NOMO-1 (cell line): ENCODE data around the gene MLN.
A peak's percentile ranks its signal among the peaks of the same experiment; 100 is the strongest.

ENCODE experiments used
- DNase-seq, 2 experiments: peaks; one replicate each; lab custom pipeline; 2025; ENCODE audit not compliant: unreplicated experiment in 2 of 2; lab: John Stamatoyannopoulos, UW

MLN gene

GRCh38 chr6:33816911-33817310 lies 13.1 kb upstream of the MLN start:
- no peak for DNase-seq

GRCh38 chr6:33815854-33816253 lies 12.1 kb upstream of the MLN start:
- no peak for DNase-seq

GRCh38 chr6:33813990-33814985 lies 10.5 kb upstream of the MLN start:
- DNase-seq, result no peak

GRCh38 chr6:33813246-33813904 lies 9.6 kb upstream of the MLN start:
- DNase-seq, result no peak

- peak in 1 of 2 experiments; percentile 23 for DNase-seq
Measured at GRCh38 chr6:33812669-33813068, 8.9 kb upstream of the MLN start.

- no peak for DNase-seq
Measured at GRCh38 chr6:33809594-33809993, 5.8 kb upstream of the MLN start.

GRCh38 chr6:33808641-33809180 lies 4.9 kb upstream of the MLN start:
- DNase-seq, result no peak

- peak in 1 of 2 experiments; percentile 4 for DNase-seq
Measured at GRCh38 chr6:33807606-33808005, 3.8 kb upstream of the MLN start.

GRCh38 chr6:33806841-33807240 lies 3.0 kb upstream of the MLN start:
- no peak for DNase-seq

- no peak for DNase-seq
Measured at GRCh38 chr6:33802186-33802958, 1.4 kb downstream of the MLN start.

GRCh38 chr6:33801611-33802010 lies 2.2 kb downstream of the MLN start:
- no peak for DNase-seq

GRCh38 chr6:33800248-33800969 lies 3.4 kb downstream of the MLN start:
- no peak for DNase-seq

- no peak for DNase-seq
Measured at GRCh38 chr6:33799454-33800113, 4.2 kb downstream of the MLN start.

- no peak for DNase-seq
Measured at GRCh38 chr6:33798343-33798848, 5.4 kb downstream of the MLN start.

- DNase-seq, result no peak
Measured at GRCh38 chr6:33797626-33798342, 6.0 kb downstream of the MLN start.

GRCh38 chr6:33794910-33795623 lies 8.7 kb downstream of the MLN start:
- DNase-seq, result no peak

GRCh38 chr6:33792981-33793380 lies 10.8 kb downstream of the MLN start:
- no peak for DNase-seq

GRCh38 chr6:33791620-33792019 lies 12.2 kb downstream of the MLN start:
- no peak for DNase-seq
